H7 (cell line): ENCODE results near the gene TOMM7. TPM values are rescaled to one million over a fixed set of nuclear protein-coding genes. Genes with fewer than 3 reads are reported as not detected.
"Not testable (repeated sequence)": the region's sequence is repeated elsewhere in the genome, so short reads cannot be mapped to it uniquely, and the experiment has no call there.

Source experiments
- DNase-seq: peaks from one replicate; pipeline ENCODE4 v3.0.0; 2012
- H3K27me3 ChIP-seq: 2 replicates; pipeline ENCODE4 v1.6.0; 2011; ENCODE audit warnings: mild to moderate bottlenecking, low read length; ENCODE audit not compliant: control insufficient read depth, insufficient read depth
- H3K36me3 ChIP-seq: replicated peaks from 2 replicates; pipeline ENCODE4 v1.5.1; 2011; ENCODE audit warnings: low read length; ENCODE audit not compliant: control insufficient read depth, insufficient read depth
- H3K4me3 ChIP-seq: 2 replicates; pipeline ENCODE4 v1.5.1; 2011; ENCODE audit warnings: low read depth, mild to moderate bottlenecking, control low read depth, low read length, moderate library complexity; ENCODE audit not compliant: insufficient read depth
- total RNA-seq: library from RNA; depleted of rRNA; stranded (reverse); fragments of >200 nt; shearing (Covaris generic); gene quantifications from 2 replicates; pipeline ENCODE4 v1.2.3, GENCODE V29; 2014

Gene TOMM7
- total RNA-seq, 1 experiment from 2014 or later = 437 TPM

- no peak overlapping the region for H3K4me3 ChIP-seq
- DNase-seq = no peak
- no peaks in the 10 kb centered on the region for H3K27me3 ChIP-seq
- H3K36me3 ChIP-seq = no peaks in the 10 kb centered on the region
Observed at GRCh38 chr7:22843681-22844309, 21.1 kb upstream of the TOMM7 start.

GRCh38 chr7:22842973-22843372, 20.3 kb upstream of the TOMM7 start:
- Histone ChIP-seq H3K36me3 (no peaks in the 10 kb centered on the region), H3K27me3 (no peaks in the 10 kb centered on the region), H3K4me3 (no peak overlapping the region)
- no peak for DNase-seq

- no peak for DNase-seq
- Histone ChIP-seq H3K4me3 (no peak overlapping the region), H3K27me3 (no peaks in the 10 kb centered on the region), H3K36me3 (no peaks in the 10 kb centered on the region)
Observed at GRCh38 chr7:22842383-22842941, 19.8 kb upstream of the TOMM7 start.

- DNase-seq = no peak
- Histone ChIP-seq H3K4me3 (no peak overlapping the region), H3K27me3 (no peaks in the 10 kb centered on the region), H3K36me3 (no peaks in the 10 kb centered on the region)
Observed at GRCh38 chr7:22841954-22842353, 19.3 kb upstream of the TOMM7 start.

- H3K4me3 ChIP-seq = no peak overlapping the region
- DNase-seq = peak; percentile 38
- no peaks in the 10 kb centered on the region for H3K27me3 ChIP-seq
- H3K36me3 ChIP-seq = no peaks in the 10 kb centered on the region
Observed at GRCh38 chr7:22837308-22837707, 14.7 kb upstream of the TOMM7 start.

GRCh38 chr7:22836506-22836905, 13.9 kb upstream of the TOMM7 start:
- H3K4me3 ChIP-seq, H3K36me3 ChIP-seq, DNase-seq, H3K27me3 ChIP-seq: not testable (repeated sequence)

GRCh38 chr7:22833957-22834356, 11.3 kb upstream of the TOMM7 start:
- H3K27me3 ChIP-seq = no peaks in the 10 kb centered on the region
- DNase-seq = no peak
- H3K4me3 ChIP-seq = no peak overlapping the region
- H3K36me3 ChIP-seq = no peaks in the 10 kb centered on the region

- no peaks in the 10 kb centered on the region for H3K36me3 ChIP-seq
- DNase-seq = no peak
- no peak overlapping the region for H3K4me3 ChIP-seq
- no peaks in the 10 kb centered on the region for H3K27me3 ChIP-seq
Observed at GRCh38 chr7:22833113-22833855, 10.6 kb upstream of the TOMM7 start.

GRCh38 chr7:22832401-22832800, 9.8 kb upstream of the TOMM7 start:
- Histone ChIP-seq H3K27me3 (no peaks in the 10 kb centered on the region), H3K36me3 (no peaks in the 10 kb centered on the region), H3K4me3 (no peak overlapping the region)
- no peak for DNase-seq

- Histone ChIP-seq H3K4me3 (no peak overlapping the region), H3K27me3 (no peaks in the 10 kb centered on the region), H3K36me3 (no peaks in the 10 kb centered on the region)
- no peak for DNase-seq
Observed at GRCh38 chr7:22831602-22832305, 9.1 kb upstream of the TOMM7 start.

- H3K27me3 ChIP-seq = no peaks in the 10 kb centered on the region
- H3K36me3 ChIP-seq = no peaks in the 10 kb centered on the region
- no peak overlapping the region for H3K4me3 ChIP-seq
- DNase-seq = no peak
Observed at GRCh38 chr7:22827563-22827962, 4.9 kb upstream of the TOMM7 start.

GRCh38 chr7:22826593-22826992, 3.9 kb upstream of the TOMM7 start:
- Histone ChIP-seq H3K36me3 (no peaks in the 10 kb centered on the region), H3K4me3 (no peak overlapping the region), H3K27me3 (no peaks in the 10 kb centered on the region)
- no peak for DNase-seq

- DNase-seq = no peak
- Histone ChIP-seq H3K27me3 (no peaks in the 10 kb centered on the region), H3K36me3 (no peaks in the 10 kb centered on the region), H3K4me3 (no peak overlapping the region)
Observed at GRCh38 chr7:22824760-22825159, 2.1 kb upstream of the TOMM7 start.

GRCh38 chr7:22823142-22823497, 471 bp upstream of the TOMM7 start:
- H3K4me3 ChIP-seq = peak overlapping the region; percentile 81
- H3K36me3 ChIP-seq = no peaks in the 10 kb centered on the region
- no peaks in the 10 kb centered on the region for H3K27me3 ChIP-seq
- no peak for DNase-seq
